ENCODE results near the gene RPS15. TPM values are rescaled to one million over a fixed set of nuclear protein-coding genes. Genes with fewer than 3 reads are reported as not detected.

Gene RPS15
- total and polyA plus RNA-seq, 4 donors = 574 to 2,993 (median 1,933) TPM

DNA sequence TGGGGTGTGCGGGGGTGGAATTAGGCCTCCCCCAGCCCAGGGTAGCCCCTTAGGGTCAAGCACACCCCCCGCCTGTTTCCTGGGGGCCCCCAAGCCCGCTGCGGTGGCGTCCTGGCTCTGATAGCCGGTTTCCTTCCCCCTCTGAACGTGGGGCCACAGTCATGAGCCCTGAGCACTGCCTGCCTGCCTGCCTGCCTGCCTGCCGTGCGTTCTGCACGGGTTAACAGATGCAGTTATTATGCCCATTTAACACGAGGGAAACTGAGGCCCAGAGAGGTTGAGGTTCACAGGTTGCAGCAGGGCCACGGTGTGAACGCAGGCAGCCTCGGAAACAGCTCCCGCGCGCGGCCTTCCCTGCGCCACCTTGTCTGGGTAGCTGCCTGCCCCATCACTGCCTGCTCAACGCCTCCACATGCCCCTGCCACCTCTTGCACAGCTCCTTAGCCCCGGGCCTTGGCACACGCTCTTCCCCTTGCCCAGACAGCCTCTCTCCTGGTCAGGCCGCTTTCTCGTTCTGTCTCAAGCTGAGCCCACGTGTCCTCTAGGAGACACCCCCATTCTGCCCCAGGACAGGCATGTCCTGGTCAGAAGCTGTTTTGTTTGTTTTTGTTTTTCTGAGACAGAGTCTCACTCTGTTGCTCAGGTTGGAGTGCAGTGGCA, 35.7 kb upstream of the RPS15 start:
- no peak for DNase-seq
- no peaks in the 10 kb centered on the region for H3K36me3 ChIP-seq (ENCODE audit: control insufficient read depth in 4 of 4, insufficient read depth in 4 of 4, low read length in 4 of 4)
- no peak overlapping the region for H3K27ac ChIP-seq (ENCODE audit: low read depth in 1 of 2, low read length in 1 of 2)
- no peaks in the 10 kb centered on the region for H3K9me3 ChIP-seq (ENCODE audit: control insufficient read depth in 4 of 4, insufficient read depth in 3 of 4, low read length in 3 of 4)
- H3K4me3 ChIP-seq = no peak overlapping the region
- peaks cover 0 to 13% (median 0%) of the 10 kb centered on the region in 5 donors for H3K4me1 ChIP-seq (ENCODE audit: control insufficient read depth in 5 of 5, insufficient read depth in 5 of 5, low read length in 5 of 5)
- ATAC-seq (ENCODE audit: insufficient read depth, low FRiP score) = no peak
- 21 to 46% methylated on average over 25 of the region's 25 CpGs for WGBS, 2 donors
- TF ChIP-seq, protein P1, sequence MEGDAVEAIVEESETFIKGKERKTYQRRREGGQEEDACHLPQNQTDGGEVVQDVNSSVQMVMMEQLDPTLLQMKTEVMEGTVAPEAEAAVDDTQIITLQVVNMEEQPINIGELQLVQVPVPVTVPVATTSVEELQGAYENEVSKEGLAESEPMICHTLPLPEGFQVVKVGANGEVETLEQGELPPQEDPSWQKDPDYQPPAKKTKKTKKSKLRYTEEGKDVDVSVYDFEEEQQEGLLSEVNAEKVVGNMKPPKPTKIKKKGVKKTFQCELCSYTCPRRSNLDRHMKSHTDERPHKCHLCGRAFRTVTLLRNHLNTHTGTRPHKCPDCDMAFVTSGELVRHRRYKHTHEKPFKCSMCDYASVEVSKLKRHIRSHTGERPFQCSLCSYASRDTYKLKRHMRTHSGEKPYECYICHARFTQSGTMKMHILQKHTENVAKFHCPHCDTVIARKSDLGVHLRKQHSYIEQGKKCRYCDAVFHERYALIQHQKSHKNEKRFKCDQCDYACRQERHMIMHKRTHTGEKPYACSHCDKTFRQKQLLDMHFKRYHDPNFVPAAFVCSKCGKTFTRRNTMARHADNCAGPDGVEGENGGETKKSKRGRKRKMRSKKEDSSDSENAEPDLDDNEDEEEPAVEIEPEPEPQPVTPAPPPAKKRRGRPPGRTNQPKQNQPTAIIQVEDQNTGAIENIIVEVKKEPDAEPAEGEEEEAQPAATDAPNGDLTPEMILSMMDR (IDR thresholded peaks at IDR 0.05; ENCODE audit: control extremely low read depth, extremely low read depth) = no peak
- H3K27me3 ChIP-seq (ENCODE audit: control insufficient read depth in 3 of 3, insufficient read depth in 3 of 3, low read length in 2 of 3) = peaks cover 0 to 5% (median 0%) of the 10 kb centered on the region in 3 donors
- no peak overlapping the region for H3K9ac ChIP-seq (ENCODE audit: insufficient read depth in 1 of 2, low read length in 2 of 2)

DNA sequence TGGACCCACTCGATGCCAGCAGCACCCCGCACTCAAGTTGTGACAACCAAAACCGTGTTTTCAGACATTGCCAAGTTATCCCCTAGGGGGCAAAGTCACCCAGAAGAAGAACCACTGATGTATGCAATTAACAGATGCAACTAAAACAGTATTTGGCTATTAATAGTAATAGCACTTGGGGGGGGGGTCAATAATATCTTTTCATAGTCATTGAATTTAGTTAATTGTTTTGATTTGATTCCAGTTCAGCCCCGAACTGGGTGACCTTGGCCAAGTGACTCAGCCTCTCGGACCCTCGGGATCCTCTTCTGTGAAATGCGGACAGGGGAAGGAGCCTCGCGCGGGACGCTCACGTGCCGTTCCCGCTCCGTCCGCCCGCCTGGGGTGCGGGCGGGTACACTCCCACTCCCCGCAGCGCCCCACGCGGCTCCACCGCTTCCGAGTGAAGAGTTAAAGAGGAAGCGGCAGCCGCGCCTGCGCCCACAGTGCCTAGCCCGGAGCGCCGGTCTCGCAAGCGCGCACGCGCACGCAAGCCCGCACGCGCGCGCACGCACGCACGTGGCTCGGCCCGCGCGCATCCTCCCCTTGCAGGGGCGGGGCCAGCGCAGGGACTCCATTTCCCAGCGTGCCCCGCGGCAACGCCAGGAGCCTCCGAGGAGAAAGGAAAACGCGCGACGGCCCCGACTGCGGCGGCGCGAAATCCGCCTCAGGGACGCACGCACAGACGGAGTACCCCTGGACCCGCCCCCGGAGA, 31.2 kb upstream of the RPS15 start:
- Histone ChIP-seq H3K9ac (ENCODE audit: insufficient read depth in 1 of 2, low read length in 2 of 2) (no peak overlapping the region), H3K36me3 (ENCODE audit: control insufficient read depth in 4 of 4, insufficient read depth in 4 of 4, low read length in 4 of 4) (peaks cover 0 to 7% (median 3%) of the 10 kb centered on the region in 4 donors), H3K9me3 (ENCODE audit: control insufficient read depth in 4 of 4, insufficient read depth in 3 of 4, low read length in 3 of 4) (no peaks in the 10 kb centered on the region), H3K4me1 (ENCODE audit: control insufficient read depth in 5 of 5, insufficient read depth in 5 of 5, low read length in 5 of 5) (peaks cover 2 to 39% (median 23%) of the 10 kb centered on the region in 5 donors), H3K27ac (ENCODE audit: low read depth in 1 of 2, low read length in 1 of 2) (peak overlapping the region; percentile 73 to 97), H3K4me3 (peak overlapping the region; percentile 83), H3K27me3 (ENCODE audit: control insufficient read depth in 3 of 3, insufficient read depth in 3 of 3, low read length in 2 of 3) (no peaks in the 10 kb centered on the region)
- DNase-seq = peak; percentile 99
- peak; percentile 93 for ATAC-seq (ENCODE audit: insufficient read depth, low FRiP score)
- WGBS, 2 donors = 0 to 1% methylated on average over 66 to 72 of the region's 72 CpGs
- TF ChIP-seq, protein P1 (IDR thresholded peaks at IDR 0.05; ENCODE audit: control extremely low read depth, extremely low read depth) = peak; percentile 9

DNA sequence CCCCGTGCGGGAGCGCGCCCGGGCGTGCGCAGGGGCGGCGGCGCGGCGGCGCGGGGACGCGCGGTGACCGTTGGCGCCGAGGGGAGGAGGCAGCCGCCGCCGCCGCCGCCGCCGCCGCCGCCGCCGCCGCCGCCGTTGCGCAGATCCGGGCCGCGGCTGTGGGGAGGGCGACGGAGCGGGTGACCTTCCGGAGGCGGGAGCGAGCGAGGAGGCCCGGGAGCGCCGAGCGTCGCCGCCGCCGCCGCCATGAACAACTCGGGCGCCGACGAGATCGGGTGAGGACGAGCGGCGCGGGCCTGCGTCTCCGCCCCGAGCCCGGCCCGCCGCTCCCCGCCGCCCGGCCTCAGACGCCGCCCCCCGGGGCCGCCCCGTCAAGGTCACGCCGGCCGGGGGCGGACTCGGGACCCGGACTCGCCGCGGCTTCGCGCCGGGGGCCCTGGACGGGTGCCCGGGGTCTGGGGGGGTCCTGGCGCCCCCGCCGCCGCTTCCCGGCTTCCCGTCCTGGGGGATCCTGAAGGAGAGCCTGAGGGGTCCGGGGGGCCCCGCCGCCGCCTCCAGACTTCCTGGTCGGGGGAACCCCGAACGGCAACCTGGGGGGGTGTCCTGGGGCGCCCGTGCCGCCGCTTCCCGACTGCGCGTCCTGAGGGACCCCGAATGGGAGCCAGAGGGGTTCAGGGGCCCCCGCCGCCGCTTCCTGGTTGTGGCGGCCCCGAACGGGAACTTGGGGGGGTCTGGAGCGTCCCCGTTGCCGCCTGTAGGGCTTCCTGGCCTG, 30.5 kb upstream of the RPS15 start, which contains the start of gene DAZAP1:
Gene DAZAP1, plus strand, starts transcription at position 59 of the 772 bp plus-strand sequence. Its CDS starts 188 bp downstream, at position 247.
- H3K27ac ChIP-seq (ENCODE audit: low read depth in 1 of 2, low read length in 1 of 2) = peak within 1 kb of the TSS; percentile 93 to 97
- no peak within 1 kb of the TSS for H3K9ac ChIP-seq (ENCODE audit: insufficient read depth in 1 of 2, low read length in 2 of 2)
- 0 to 1% methylated on average over 39 to 115 of the region's 121 CpGs for WGBS, 2 donors
- TF ChIP-seq, protein P1 (IDR thresholded peaks at IDR 0.05; ENCODE audit: control extremely low read depth, extremely low read depth) = no peak
- no peaks in the 10 kb centered on the region for H3K27me3 ChIP-seq (ENCODE audit: control insufficient read depth in 3 of 3, insufficient read depth in 3 of 3, low read length in 2 of 3)
- DNase-seq (peak in 1 of 3 donors; percentile 34), ATAC-seq (ENCODE audit: insufficient read depth, low FRiP score) (no peak)
- peaks cover 0 to 8% (median 3%) of the 10 kb centered on the region in 4 donors for H3K36me3 ChIP-seq (ENCODE audit: control insufficient read depth in 4 of 4, insufficient read depth in 4 of 4, low read length in 4 of 4)
- no peaks in the 10 kb centered on the region for H3K9me3 ChIP-seq (ENCODE audit: control insufficient read depth in 4 of 4, insufficient read depth in 3 of 4, low read length in 3 of 4)
- H3K4me3 ChIP-seq = peak within 1 kb of the TSS; percentile 83
- H3K4me1 ChIP-seq (ENCODE audit: control insufficient read depth in 5 of 5, insufficient read depth in 5 of 5, low read length in 5 of 5) = peaks cover 2 to 41% (median 26%) of the 10 kb centered on the region in 5 donors

All from lung (tissue), 12 donors.